ENCODE data around the gene PIBF1.
"Not testable (repeated sequence)": the region's sequence is repeated elsewhere in the genome, so short reads cannot be mapped to it uniquely, and the experiment has no call there.

- not testable (repeated sequence) for TF ChIP-seq CTCF (IDR thresholded peaks at IDR 0.05); POLR2A (IDR thresholded peaks at IDR 0.05); POLR2AphosphoS5 (IDR thresholded peaks at IDR 0.05; ENCODE audit: insufficient read depth in 1 of 2, low read depth in 1 of 2)
Measured at GRCh38 chr13:73048615-73049014, 266.7 kb downstream of the PIBF1 start.

Measured in vagina (tissue), 2 donors.